HEK293 (cell line): ENCODE measurements around the gene RNF31.

Experiments used
- CTCF ChIP-seq: fragments of 450-650 bp; formaldehyde crosslinking; IDR thresholded peaks from 2 replicates; pipeline ENCODE4 v1.5.1; 2016; ENCODE audit warnings: missing biosample characterization, missing genetic modification characterization
- GLIS2 ChIP-seq: fragments of 450-650 bp; formaldehyde crosslinking; IDR thresholded peaks from 2 replicates; pipeline ENCODE4 v1.5.1; 2016; ENCODE audit warnings: missing biosample characterization, missing genetic modification characterization
- HOXC10 ChIP-seq: sonication (generic); formaldehyde crosslinking; IDR thresholded peaks from 2 replicates; pipeline ENCODE4 v1.8.1; 2023; ENCODE audit warnings: mild to moderate bottlenecking, missing genetic modification reagents
- RBAK ChIP-seq: fragments of 450-650 bp; formaldehyde crosslinking; IDR thresholded peaks from 2 replicates; pipeline ENCODE4 v1.5.1; 2016; ENCODE audit warnings: missing biosample characterization, missing genetic modification characterization
- SETDB1 ChIP-seq: IDR thresholded peaks from one replicate; pipeline ENCODE4 v1.6.1; 2017; ENCODE audit warnings: mild to moderate bottlenecking, low read length, moderate library complexity, mixed read lengths; ENCODE audit not compliant: insufficient read length
- SP3 ChIP-seq: fragments of 450-650 bp; formaldehyde crosslinking; IDR thresholded peaks from 2 replicates; pipeline ENCODE4 v1.5.1; 2016; ENCODE audit warnings: missing biosample characterization, missing genetic modification characterization
- TCF7L2 ChIP-seq: IDR thresholded peaks from 2 replicates; pipeline ENCODE4 v1.6.1; 2011; ENCODE audit warnings: low read depth, mild to moderate bottlenecking, inconsistent platforms, low read length, moderate library complexity, borderline replicate concordance
- ZBTB17 ChIP-seq: fragments of 450-650 bp; formaldehyde crosslinking; IDR thresholded peaks from 2 replicates; pipeline ENCODE4 v1.5.1; 2016; ENCODE audit warnings: missing biosample characterization, missing genetic modification characterization
- ZFP3 ChIP-seq: fragments of 450-650 bp; formaldehyde crosslinking; IDR thresholded peaks from 2 replicates; pipeline ENCODE4 v1.5.1; 2016; ENCODE audit warnings: low read depth, missing biosample characterization, missing genetic modification characterization
- ZNF175 ChIP-seq: fragments of 450-650 bp; formaldehyde crosslinking; IDR thresholded peaks from 2 replicates; pipeline ENCODE4 v1.5.1; 2016; ENCODE audit warnings: missing biosample characterization, missing genetic modification characterization
- ZNF18 ChIP-seq: fragments of 450-650 bp; formaldehyde crosslinking; IDR thresholded peaks from 2 replicates; pipeline ENCODE4 v1.5.1; 2016; ENCODE audit warnings: missing biosample characterization, missing genetic modification characterization
- ZNF518A ChIP-seq: fragments of 450-650 bp; formaldehyde crosslinking; conservative IDR thresholded peaks from 2 replicates; pipeline ENCODE4 v1.5.1; 2016; ENCODE audit warnings: low read depth, missing biosample characterization, missing genetic modification characterization
- ZNF530 ChIP-seq: fragments of 450-650 bp; formaldehyde crosslinking; IDR thresholded peaks from 2 replicates; pipeline ENCODE4 v1.5.1; 2016; ENCODE audit warnings: low read depth, missing biosample characterization, missing genetic modification characterization
- ZNF548 ChIP-seq: fragments of 450-650 bp; formaldehyde crosslinking; IDR thresholded peaks from 2 replicates; pipeline ENCODE4 v1.5.1; 2016; ENCODE audit warnings: missing biosample characterization, missing genetic modification characterization
- ZNF701 ChIP-seq: fragments of 450-650 bp; formaldehyde crosslinking; IDR thresholded peaks from 2 replicates; pipeline ENCODE4 v1.5.1; 2016; ENCODE audit warnings: missing biosample characterization, missing genetic modification characterization
- ZNF707 ChIP-seq: fragments of 450-650 bp; formaldehyde crosslinking; IDR thresholded peaks from 2 replicates; pipeline ENCODE4 v1.5.1; 2016; ENCODE audit warnings: missing biosample characterization, missing genetic modification characterization
- ZNF776 ChIP-seq: fragments of 450-650 bp; formaldehyde crosslinking; IDR thresholded peaks from 2 replicates; pipeline ENCODE4 v1.5.0; 2017; ENCODE audit warnings: missing biosample characterization, missing genetic modification characterization, borderline replicate concordance
- ZNF830 ChIP-seq: fragments of 450-650 bp; IDR thresholded peaks from 2 replicates; pipeline ENCODE4 v1.5.0; 2018; ENCODE audit warnings: missing biosample characterization, missing genetic modification characterization, low read depth, mild to moderate bottlenecking, moderate library complexity
- TF ChIP-seq, protein P1 (sequence below): fragments of 450-650 bp; formaldehyde crosslinking; IDR thresholded peaks from 2 replicates; pipeline ENCODE4 v1.5.1; 2016; ENCODE audit warnings: missing biosample characterization, missing genetic modification characterization
- TF ChIP-seq, protein P2 (sequence below): fragments of 450-650 bp; formaldehyde crosslinking; IDR thresholded peaks from 2 replicates; pipeline ENCODE4 v1.5.1; 2016; ENCODE audit warnings: missing biosample characterization, missing genetic modification characterization, borderline replicate concordance
- TF ChIP-seq, protein P3 (sequence below): fragments of 450-650 bp; formaldehyde crosslinking; IDR thresholded peaks from 2 replicates; pipeline ENCODE4 v1.5.1; 2016; ENCODE audit warnings: missing biosample characterization, missing genetic modification characterization

Gene RNF31

GRCh38 chr14:24141097-24141880 lies 6.0 kb upstream of the RNF31 start, which contains the start of gene EMC9 (continued):
- TF ChIP-seq, protein P1, sequence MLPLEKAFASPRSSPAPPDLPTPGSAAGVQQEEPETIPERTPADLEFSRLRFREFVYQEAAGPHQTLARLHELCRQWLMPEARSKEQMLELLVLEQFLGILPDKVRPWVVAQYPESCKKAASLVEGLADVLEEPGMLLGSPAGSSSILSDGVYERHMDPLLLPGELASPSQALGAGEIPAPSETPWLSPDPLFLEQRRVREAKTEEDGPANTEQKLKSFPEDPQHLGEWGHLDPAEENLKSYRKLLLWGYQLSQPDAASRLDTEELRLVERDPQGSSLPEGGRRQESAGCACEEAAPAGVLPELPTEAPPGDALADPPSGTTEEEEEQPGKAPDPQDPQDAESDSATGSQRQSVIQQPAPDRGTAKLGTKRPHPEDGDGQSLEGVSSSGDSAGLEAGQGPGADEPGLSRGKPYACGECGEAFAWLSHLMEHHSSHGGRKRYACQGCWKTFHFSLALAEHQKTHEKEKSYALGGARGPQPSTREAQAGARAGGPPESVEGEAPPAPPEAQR (tag by site-specific recombination) = no peak
- 0 out of 2 replicates have a peak, but pooled peaks have one; percentile 12 for TF ChIP-seq ZNF518A (tag by site-specific recombination)
- no peak for TF ChIP-seq ZFP3 (tag by site-specific recombination)
- TF ChIP-seq ZNF548 (tag by site-specific recombination) = no peak
- TF ChIP-seq ZNF776 = no peak
- TF ChIP-seq GLIS2 (tag by site-specific recombination) = peak; percentile 91
- TF ChIP-seq ZBTB17 = peak; percentile 99
- no peak for TF ChIP-seq SETDB1
- TF ChIP-seq ZNF707 = no peak
- no peak for TF ChIP-seq ZNF530 (tag by site-specific recombination)
- TF ChIP-seq ZNF701 (tag by site-specific recombination) = no peak
- no peak for TF ChIP-seq ZNF175 (tag by site-specific recombination)
- TF ChIP-seq ZNF18 (tag by site-specific recombination) = peak; percentile 19; the same call in 1 of the 2 replicates
- TF ChIP-seq HOXC10 (CRISPR knock-in tag) = no peak
- TF ChIP-seq TCF7L2 = no peak
- TF ChIP-seq ZNF830 (tag by site-specific recombination) = no peak
- TF ChIP-seq SP3 = peak; percentile 85
- TF ChIP-seq, protein P2, sequence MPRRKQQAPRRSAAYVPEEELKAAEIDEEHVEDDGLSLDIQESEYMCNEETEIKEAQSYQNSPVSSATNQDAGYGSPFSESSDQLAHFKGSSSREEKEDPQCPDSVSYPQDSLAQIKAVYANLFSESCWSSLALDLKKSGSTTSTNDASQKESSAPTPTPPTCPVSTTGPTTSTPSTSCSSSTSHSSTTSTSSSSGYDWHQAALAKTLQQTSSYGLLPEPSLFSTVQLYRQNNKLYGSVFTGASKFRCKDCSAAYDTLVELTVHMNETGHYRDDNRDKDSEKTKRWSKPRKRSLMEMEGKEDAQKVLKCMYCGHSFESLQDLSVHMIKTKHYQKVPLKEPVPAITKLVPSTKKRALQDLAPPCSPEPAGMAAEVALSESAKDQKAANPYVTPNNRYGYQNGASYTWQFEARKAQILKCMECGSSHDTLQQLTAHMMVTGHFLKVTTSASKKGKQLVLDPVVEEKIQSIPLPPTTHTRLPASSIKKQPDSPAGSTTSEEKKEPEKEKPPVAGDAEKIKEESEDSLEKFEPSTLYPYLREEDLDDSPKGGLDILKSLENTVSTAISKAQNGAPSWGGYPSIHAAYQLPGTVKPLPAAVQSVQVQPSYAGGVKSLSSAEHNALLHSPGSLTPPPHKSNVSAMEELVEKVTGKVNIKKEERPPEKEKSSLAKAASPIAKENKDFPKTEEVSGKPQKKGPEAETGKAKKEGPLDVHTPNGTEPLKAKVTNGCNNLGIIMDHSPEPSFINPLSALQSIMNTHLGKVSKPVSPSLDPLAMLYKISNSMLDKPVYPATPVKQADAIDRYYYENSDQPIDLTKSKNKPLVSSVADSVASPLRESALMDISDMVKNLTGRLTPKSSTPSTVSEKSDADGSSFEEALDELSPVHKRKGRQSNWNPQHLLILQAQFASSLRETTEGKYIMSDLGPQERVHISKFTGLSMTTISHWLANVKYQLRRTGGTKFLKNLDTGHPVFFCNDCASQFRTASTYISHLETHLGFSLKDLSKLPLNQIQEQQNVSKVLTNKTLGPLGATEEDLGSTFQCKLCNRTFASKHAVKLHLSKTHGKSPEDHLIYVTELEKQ (tag by site-specific recombination) = no peak; the same call in 1 of the 2 replicates
- peak; percentile 78 for TF ChIP-seq CTCF (tag by site-specific recombination)
- TF ChIP-seq, protein P3, sequence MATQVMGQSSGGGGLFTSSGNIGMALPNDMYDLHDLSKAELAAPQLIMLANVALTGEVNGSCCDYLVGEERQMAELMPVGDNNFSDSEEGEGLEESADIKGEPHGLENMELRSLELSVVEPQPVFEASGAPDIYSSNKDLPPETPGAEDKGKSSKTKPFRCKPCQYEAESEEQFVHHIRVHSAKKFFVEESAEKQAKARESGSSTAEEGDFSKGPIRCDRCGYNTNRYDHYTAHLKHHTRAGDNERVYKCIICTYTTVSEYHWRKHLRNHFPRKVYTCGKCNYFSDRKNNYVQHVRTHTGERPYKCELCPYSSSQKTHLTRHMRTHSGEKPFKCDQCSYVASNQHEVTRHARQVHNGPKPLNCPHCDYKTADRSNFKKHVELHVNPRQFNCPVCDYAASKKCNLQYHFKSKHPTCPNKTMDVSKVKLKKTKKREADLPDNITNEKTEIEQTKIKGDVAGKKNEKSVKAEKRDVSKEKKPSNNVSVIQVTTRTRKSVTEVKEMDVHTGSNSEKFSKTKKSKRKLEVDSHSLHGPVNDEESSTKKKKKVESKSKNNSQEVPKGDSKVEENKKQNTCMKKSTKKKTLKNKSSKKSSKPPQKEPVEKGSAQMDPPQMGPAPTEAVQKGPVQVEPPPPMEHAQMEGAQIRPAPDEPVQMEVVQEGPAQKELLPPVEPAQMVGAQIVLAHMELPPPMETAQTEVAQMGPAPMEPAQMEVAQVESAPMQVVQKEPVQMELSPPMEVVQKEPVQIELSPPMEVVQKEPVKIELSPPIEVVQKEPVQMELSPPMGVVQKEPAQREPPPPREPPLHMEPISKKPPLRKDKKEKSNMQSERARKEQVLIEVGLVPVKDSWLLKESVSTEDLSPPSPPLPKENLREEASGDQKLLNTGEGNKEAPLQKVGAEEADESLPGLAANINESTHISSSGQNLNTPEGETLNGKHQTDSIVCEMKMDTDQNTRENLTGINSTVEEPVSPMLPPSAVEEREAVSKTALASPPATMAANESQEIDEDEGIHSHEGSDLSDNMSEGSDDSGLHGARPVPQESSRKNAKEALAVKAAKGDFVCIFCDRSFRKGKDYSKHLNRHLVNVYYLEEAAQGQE (tag by site-specific recombination) = no peak
- no peak for TF ChIP-seq RBAK (tag by site-specific recombination)
